Measurements from ENCODE around the gene STYXL1.

STYXL1 gene

GRCh38 chr7:75995052-75995471, 52.7 kb downstream of the STYXL1 start:
- Histone ChIP-seq H3K27me3 (ENCODE audit: control insufficient read depth in 1 of 2, insufficient read depth in 2 of 2, low read length in 2 of 2) (no peaks in the 10 kb centered on the region), H3K36me3 (ENCODE audit: control insufficient read depth in 1 of 2, insufficient read depth in 2 of 2, low read length in 2 of 2) (peaks cover 0 to 7% of the 10 kb centered on the region in 2 donors), H3K4me3 (ENCODE audit: low read depth in 1 of 2, low read length in 2 of 2) (peak overlapping the region; percentile 74 to 86), H3K9me3 (ENCODE audit: control insufficient read depth in 1 of 2, low read length in 2 of 2) (no peaks in the 10 kb centered on the region), H3K27ac (ENCODE audit: low read depth, low read length) (no peak overlapping the region), H3K9ac (ENCODE audit: low read depth in 1 of 2, low read length in 2 of 2) (peak overlapping the region; percentile 46 to 76), H3K4me1 (ENCODE audit: control insufficient read depth in 1 of 2, insufficient read depth in 2 of 2, low read length in 2 of 2) (peaks cover 13 to 19% of the 10 kb centered on the region in 2 donors)

DNA sequence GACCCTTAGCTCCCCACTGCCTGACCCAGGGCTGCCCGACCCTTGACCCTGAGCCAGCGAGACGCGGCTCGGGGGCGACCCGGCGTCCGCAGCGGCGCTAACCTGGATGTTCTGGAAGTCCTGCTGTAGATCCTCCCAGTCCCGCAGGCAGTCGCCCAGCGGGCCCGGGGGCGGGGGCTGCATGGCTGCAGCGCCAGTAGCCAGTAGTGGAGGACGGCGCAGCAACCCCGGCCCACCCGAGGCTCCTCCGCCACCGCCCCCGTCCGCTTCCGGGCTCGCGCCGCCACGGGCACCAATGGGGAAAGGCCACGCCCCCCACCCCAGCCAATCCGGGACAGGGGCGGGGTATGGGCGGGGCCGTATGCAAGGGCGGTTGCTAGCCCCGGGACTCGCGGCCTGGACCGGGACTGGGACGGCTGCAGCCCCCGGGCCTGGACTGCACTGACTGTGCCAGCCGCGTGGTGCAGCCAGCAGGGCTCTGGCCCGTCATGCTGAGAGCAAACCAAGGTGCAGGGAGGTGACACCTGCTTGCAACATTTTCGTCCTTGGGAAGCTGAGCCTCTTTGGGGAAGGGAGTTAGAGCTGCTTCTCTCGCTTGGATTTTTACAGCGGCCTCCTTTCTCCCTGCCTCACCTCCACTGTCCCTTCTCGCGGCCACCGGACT, 53.3 kb downstream of the STYXL1 start, which contains the start of gene TMEM120A:
TSS of gene TMEM120A (minus strand) at position 208 of the 664 bp plus-strand sequence. CDS start at position 183, 25 bp downstream.
- Histone ChIP-seq H3K9me3 (ENCODE audit: control insufficient read depth in 1 of 2, low read length in 2 of 2) (no peaks in the 10 kb centered on the region), H3K4me3 (ENCODE audit: low read depth in 1 of 2, low read length in 2 of 2) (peak within 1 kb of the TSS; percentile 86 to 87), H3K4me1 (ENCODE audit: control insufficient read depth in 1 of 2, insufficient read depth in 2 of 2, low read length in 2 of 2) (peaks cover 16 to 19% of the 10 kb centered on the region in 2 donors), H3K9ac (ENCODE audit: low read depth in 1 of 2, low read length in 2 of 2) (peak within 1 kb of the TSS; percentile 76 to 82), H3K36me3 (ENCODE audit: control insufficient read depth in 1 of 2, insufficient read depth in 2 of 2, low read length in 2 of 2) (peaks cover 0 to 7% of the 10 kb centered on the region in 2 donors), H3K27ac (ENCODE audit: low read depth, low read length) (peak within 1 kb of the TSS; percentile 92), H3K27me3 (ENCODE audit: control insufficient read depth in 1 of 2, insufficient read depth in 2 of 2, low read length in 2 of 2) (no peaks in the 10 kb centered on the region)

- Histone ChIP-seq H3K27me3 (ENCODE audit: control insufficient read depth in 1 of 2, insufficient read depth in 2 of 2, low read length in 2 of 2) (no peaks in the 10 kb centered on the region), H3K36me3 (ENCODE audit: control insufficient read depth in 1 of 2, insufficient read depth in 2 of 2, low read length in 2 of 2) (peaks cover 0 to 7% of the 10 kb centered on the region in 2 donors), H3K9ac (ENCODE audit: low read depth in 1 of 2, low read length in 2 of 2) (peak overlapping the region; percentile 74 to 82), H3K4me3 (ENCODE audit: low read depth in 1 of 2, low read length in 2 of 2) (peak overlapping the region; percentile 86 to 87), H3K27ac (ENCODE audit: low read depth, low read length) (peak overlapping the region; percentile 92), H3K9me3 (ENCODE audit: control insufficient read depth in 1 of 2, low read length in 2 of 2) (no peaks in the 10 kb centered on the region), H3K4me1 (ENCODE audit: control insufficient read depth in 1 of 2, insufficient read depth in 2 of 2, low read length in 2 of 2) (peaks cover 16 to 19% of the 10 kb centered on the region in 2 donors)
Measured at GRCh38 chr7:75993689-75994387, 54.0 kb downstream of the STYXL1 start.

- H3K27ac ChIP-seq (ENCODE audit: low read depth, low read length): no peak overlapping the region
Measured at GRCh38 chr7:75992083-75992755, 55.6 kb downstream of the STYXL1 start.

GRCh38 chr7:75991531-75992082, 56.2 kb downstream of the STYXL1 start:
- Histone ChIP-seq H3K27ac (ENCODE audit: low read depth, low read length) (no peak overlapping the region), H3K9ac (ENCODE audit: low read depth in 1 of 2, low read length in 2 of 2) (no peak overlapping the region)

More at GRCh38 chr7:75992083-75992755, 55.6 kb downstream of the STYXL1 start:
- Histone ChIP-seq H3K9me3 (ENCODE audit: control insufficient read depth in 1 of 2, low read length in 2 of 2) (no peaks in the 10 kb centered on the region), H3K9ac (ENCODE audit: low read depth in 1 of 2, low read length in 2 of 2) (no peak overlapping the region), H3K4me1 (ENCODE audit: control insufficient read depth in 1 of 2, insufficient read depth in 2 of 2, low read length in 2 of 2) (peaks cover 16 to 19% of the 10 kb centered on the region in 2 donors), H3K27me3 (ENCODE audit: control insufficient read depth in 1 of 2, insufficient read depth in 2 of 2, low read length in 2 of 2) (no peaks in the 10 kb centered on the region), H3K36me3 (ENCODE audit: control insufficient read depth in 1 of 2, insufficient read depth in 2 of 2, low read length in 2 of 2) (peaks cover 0 to 17% of the 10 kb centered on the region in 2 donors), H3K4me3 (ENCODE audit: low read depth in 1 of 2, low read length in 2 of 2) (no peak overlapping the region)

GRCh38 chr7:75989500-75990388, 58.1 kb downstream of the STYXL1 start:
- H3K27ac ChIP-seq (ENCODE audit: low read depth, low read length): no peak overlapping the region
- no peak overlapping the region for H3K9ac ChIP-seq (ENCODE audit: low read depth in 1 of 2, low read length in 2 of 2)
- peaks cover 22 to 28% of the 10 kb centered on the region in 2 donors for H3K4me1 ChIP-seq (ENCODE audit: control insufficient read depth in 1 of 2, insufficient read depth in 2 of 2, low read length in 2 of 2)
- peaks cover 7 to 33% of the 10 kb centered on the region in 2 donors for H3K36me3 ChIP-seq (ENCODE audit: control insufficient read depth in 1 of 2, insufficient read depth in 2 of 2, low read length in 2 of 2)
- no peaks in the 10 kb centered on the region for H3K27me3 ChIP-seq (ENCODE audit: control insufficient read depth in 1 of 2, insufficient read depth in 2 of 2, low read length in 2 of 2)
- no peaks in the 10 kb centered on the region for H3K9me3 ChIP-seq (ENCODE audit: control insufficient read depth in 1 of 2, low read length in 2 of 2)
- no peak overlapping the region for H3K4me3 ChIP-seq (ENCODE audit: low read depth in 1 of 2, low read length in 2 of 2)

More at GRCh38 chr7:75991531-75992082, 56.2 kb downstream of the STYXL1 start:
- no peaks in the 10 kb centered on the region for H3K9me3 ChIP-seq (ENCODE audit: control insufficient read depth in 1 of 2, low read length in 2 of 2)
- H3K4me3 ChIP-seq (ENCODE audit: low read depth in 1 of 2, low read length in 2 of 2): no peak overlapping the region
- H3K27me3 ChIP-seq (ENCODE audit: control insufficient read depth in 1 of 2, insufficient read depth in 2 of 2, low read length in 2 of 2): no peaks in the 10 kb centered on the region
- H3K36me3 ChIP-seq (ENCODE audit: control insufficient read depth in 1 of 2, insufficient read depth in 2 of 2, low read length in 2 of 2): peaks cover 0 to 22% of the 10 kb centered on the region in 2 donors
- peaks cover 16 to 19% of the 10 kb centered on the region in 2 donors for H3K4me1 ChIP-seq (ENCODE audit: control insufficient read depth in 1 of 2, insufficient read depth in 2 of 2, low read length in 2 of 2)

DNA sequence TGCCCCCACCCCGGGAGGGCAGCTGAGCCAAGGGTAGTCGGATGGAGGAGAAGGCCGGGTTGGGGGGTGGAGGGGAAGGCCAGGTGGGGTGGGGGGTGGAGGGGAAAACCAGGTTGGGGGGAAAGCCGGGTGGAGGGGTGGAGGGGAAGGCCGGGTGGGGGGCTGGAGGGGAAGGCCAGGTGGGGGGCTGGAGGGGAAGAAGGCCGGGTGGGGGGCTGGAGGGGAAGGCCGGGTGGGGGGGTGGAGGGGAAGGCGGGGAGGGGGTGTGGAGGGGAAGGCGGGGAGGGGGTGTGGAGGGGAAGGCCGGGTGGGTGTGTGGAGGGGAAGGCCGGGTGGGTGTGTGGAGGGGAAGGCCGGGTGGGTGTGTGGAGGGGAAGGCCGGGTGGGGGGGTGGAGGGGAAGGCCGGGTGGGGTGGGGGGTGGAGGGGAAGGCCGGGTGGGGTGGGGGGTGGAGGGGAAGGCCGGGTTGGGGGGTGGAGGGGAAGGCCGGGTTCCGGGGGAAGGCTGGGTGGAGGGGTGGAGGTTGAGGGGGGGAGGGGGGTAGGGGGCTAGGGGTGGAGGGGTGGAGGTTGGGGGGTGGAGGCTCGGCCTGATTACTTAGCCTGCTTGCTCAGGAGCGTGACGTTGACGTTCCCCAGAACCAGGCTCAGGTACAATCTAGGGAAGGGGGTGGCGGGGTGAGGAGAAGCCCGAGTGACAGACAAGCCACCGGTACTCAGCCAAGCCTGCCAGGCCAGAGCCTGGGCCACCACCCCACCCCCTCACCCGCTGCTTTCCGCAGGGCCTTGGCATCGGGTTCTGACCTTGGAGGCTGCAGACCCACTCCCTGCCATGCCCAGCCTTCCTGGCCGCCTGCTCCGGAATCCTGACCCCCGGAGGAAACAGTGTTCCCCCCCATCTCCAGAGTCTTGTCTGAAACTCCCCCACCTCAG, 59.0 kb downstream of the STYXL1 start:
- Histone ChIP-seq H3K9me3 (ENCODE audit: control insufficient read depth in 1 of 2, low read length in 2 of 2) (no peaks in the 10 kb centered on the region), H3K27ac (ENCODE audit: low read depth, low read length) (no peak overlapping the region), H3K36me3 (ENCODE audit: control insufficient read depth in 1 of 2, insufficient read depth in 2 of 2, low read length in 2 of 2) (peaks cover 12 to 42% of the 10 kb centered on the region in 2 donors), H3K27me3 (ENCODE audit: control insufficient read depth in 1 of 2, insufficient read depth in 2 of 2, low read length in 2 of 2) (no peaks in the 10 kb centered on the region), H3K4me3 (ENCODE audit: low read depth in 1 of 2, low read length in 2 of 2) (no peak overlapping the region), H3K9ac (ENCODE audit: low read depth in 1 of 2, low read length in 2 of 2) (no peak overlapping the region), H3K4me1 (ENCODE audit: control insufficient read depth in 1 of 2, insufficient read depth in 2 of 2, low read length in 2 of 2) (peaks cover 21 to 27% of the 10 kb centered on the region in 2 donors)

GRCh38 chr7:75987805-75988567, 59.8 kb downstream of the STYXL1 start:
- H3K9ac ChIP-seq (ENCODE audit: low read depth in 1 of 2, low read length in 2 of 2): no peak overlapping the region
- no peak overlapping the region for H3K4me3 ChIP-seq (ENCODE audit: low read depth in 1 of 2, low read length in 2 of 2)
- H3K27ac ChIP-seq (ENCODE audit: low read depth, low read length): no peak overlapping the region
- H3K4me1 ChIP-seq (ENCODE audit: control insufficient read depth in 1 of 2, insufficient read depth in 2 of 2, low read length in 2 of 2): peaks cover 15 to 20% of the 10 kb centered on the region in 2 donors
- no peaks in the 10 kb centered on the region for H3K9me3 ChIP-seq (ENCODE audit: control insufficient read depth in 1 of 2, low read length in 2 of 2)
- H3K27me3 ChIP-seq (ENCODE audit: control insufficient read depth in 1 of 2, insufficient read depth in 2 of 2, low read length in 2 of 2): no peaks in the 10 kb centered on the region
- peaks cover 12 to 51% of the 10 kb centered on the region in 2 donors for H3K36me3 ChIP-seq (ENCODE audit: control insufficient read depth in 1 of 2, insufficient read depth in 2 of 2, low read length in 2 of 2)

Data from duodenal mucosa (tissue), 2 donors.